Ishikawa (cell line): ENCODE data around the gene MYH15.

Source experiments
- CEBPB ChIP-seq: IDR thresholded peaks from 2 replicates; pipeline ENCODE4 v1.6.1; 2012
- CREB1 ChIP-seq: IDR thresholded peaks from 2 replicates; pipeline ENCODE4 v1.6.1; 2012; ENCODE audit warnings: low read depth
- EGR1 ChIP-seq: IDR thresholded peaks from 2 replicates; pipeline ENCODE4 v1.6.1; 2012
- EP300 ChIP-seq: IDR thresholded peaks from 2 replicates; pipeline ENCODE4 v1.6.1; 2012; ENCODE audit warnings: borderline replicate concordance
- FOXM1 ChIP-seq: IDR thresholded peaks from 2 replicates; pipeline ENCODE4 v1.6.1; 2012; ENCODE audit warnings: low read depth, borderline replicate concordance
- NFIC ChIP-seq: IDR thresholded peaks from 2 replicates; pipeline ENCODE4 v1.6.1; 2012
- RAD21 ChIP-seq: IDR thresholded peaks from 2 replicates; pipeline ENCODE4 v1.6.1; 2012; ENCODE audit warnings: low read depth
- TAF1 ChIP-seq: IDR thresholded peaks from 2 replicates; pipeline ENCODE4 v1.6.1; 2012; ENCODE audit warnings: low read depth, mild to moderate bottlenecking
- TCF12 ChIP-seq: IDR thresholded peaks from 2 replicates; pipeline ENCODE4 v1.6.1; 2012; ENCODE audit warnings: low read depth
- TEAD4 ChIP-seq: IDR thresholded peaks from 2 replicates; pipeline ENCODE4 v1.6.1; 2012
- YY1 ChIP-seq: IDR thresholded peaks from 2 replicates; pipeline ENCODE4 v1.6.1; 2012; ENCODE audit warnings: low read depth
- ZBTB7A ChIP-seq: IDR thresholded peaks from 2 replicates; pipeline ENCODE4 v1.6.1; 2012; ENCODE audit warnings: low read depth
- TF ChIP-seq, protein P1 (sequence below): IDR thresholded peaks from 2 replicates; pipeline ENCODE4 v1.6.1; 2012
- TF ChIP-seq, protein P2 (sequence below): IDR thresholded peaks from 2 replicates; pipeline ENCODE4 v1.6.1; 2012
- TF ChIP-seq, protein P3 (sequence below): IDR thresholded peaks from 2 replicates; pipeline ENCODE4 v1.6.1; 2012; ENCODE audit warnings: low read depth, mild to moderate bottlenecking

The MYH15 gene

DNA sequence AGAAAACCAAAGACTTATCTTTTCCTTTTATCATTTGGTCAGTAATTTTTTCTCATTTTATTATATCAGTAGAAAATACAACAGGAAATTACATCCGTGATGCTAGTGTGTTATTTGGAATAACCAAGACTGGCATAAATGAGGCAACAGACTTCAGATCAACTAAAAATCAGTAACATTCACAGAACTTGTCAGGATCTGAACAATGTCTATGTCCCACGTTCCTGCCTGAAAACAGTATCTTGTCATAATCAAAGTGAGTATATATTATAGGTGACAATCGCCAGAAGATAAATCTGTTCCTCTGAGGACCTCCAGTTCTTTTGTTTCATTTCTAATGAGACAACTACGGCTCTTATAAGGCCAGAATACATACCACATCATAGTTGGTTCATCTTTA, 41.8 kb downstream of the MYH15 start:
- TF ChIP-seq, protein P1, sequence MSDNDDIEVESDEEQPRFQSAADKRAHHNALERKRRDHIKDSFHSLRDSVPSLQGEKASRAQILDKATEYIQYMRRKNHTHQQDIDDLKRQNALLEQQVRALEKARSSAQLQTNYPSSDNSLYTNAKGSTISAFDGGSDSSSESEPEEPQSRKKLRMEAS = no peak
- TF ChIP-seq, protein P2, sequence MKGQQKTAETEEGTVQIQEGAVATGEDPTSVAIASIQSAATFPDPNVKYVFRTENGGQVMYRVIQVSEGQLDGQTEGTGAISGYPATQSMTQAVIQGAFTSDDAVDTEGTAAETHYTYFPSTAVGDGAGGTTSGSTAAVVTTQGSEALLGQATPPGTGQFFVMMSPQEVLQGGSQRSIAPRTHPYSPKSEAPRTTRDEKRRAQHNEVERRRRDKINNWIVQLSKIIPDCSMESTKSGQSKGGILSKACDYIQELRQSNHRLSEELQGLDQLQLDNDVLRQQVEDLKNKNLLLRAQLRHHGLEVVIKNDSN = no peak
- TF ChIP-seq TAF1 (no peak), EP300 (no peak), FOXM1 (no peak)

DNA sequence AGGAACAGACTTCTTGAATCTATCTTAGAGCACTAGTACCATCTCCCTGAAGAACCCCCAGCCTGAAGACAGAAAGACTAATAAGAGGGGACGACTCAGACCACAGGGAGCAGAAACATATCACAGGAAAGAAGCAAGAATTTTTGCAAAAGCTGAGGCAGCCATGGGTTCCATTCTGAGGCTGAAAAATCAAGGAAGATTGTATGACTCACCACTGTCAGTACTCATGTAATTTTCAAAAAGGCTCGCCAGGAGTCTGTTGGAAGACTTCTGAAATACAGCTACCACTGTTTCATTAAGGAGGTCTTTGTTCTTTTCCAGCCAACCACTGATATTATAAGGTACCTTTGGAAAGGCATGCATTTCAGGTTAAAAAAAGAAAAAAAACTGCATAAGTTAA, 47.5 kb downstream of the MYH15 start:
- TF ChIP-seq YY1 = no peak
- TF ChIP-seq, protein P1 = no peak
- no peak for TF ChIP-seq EP300
- TF ChIP-seq, protein P3, sequence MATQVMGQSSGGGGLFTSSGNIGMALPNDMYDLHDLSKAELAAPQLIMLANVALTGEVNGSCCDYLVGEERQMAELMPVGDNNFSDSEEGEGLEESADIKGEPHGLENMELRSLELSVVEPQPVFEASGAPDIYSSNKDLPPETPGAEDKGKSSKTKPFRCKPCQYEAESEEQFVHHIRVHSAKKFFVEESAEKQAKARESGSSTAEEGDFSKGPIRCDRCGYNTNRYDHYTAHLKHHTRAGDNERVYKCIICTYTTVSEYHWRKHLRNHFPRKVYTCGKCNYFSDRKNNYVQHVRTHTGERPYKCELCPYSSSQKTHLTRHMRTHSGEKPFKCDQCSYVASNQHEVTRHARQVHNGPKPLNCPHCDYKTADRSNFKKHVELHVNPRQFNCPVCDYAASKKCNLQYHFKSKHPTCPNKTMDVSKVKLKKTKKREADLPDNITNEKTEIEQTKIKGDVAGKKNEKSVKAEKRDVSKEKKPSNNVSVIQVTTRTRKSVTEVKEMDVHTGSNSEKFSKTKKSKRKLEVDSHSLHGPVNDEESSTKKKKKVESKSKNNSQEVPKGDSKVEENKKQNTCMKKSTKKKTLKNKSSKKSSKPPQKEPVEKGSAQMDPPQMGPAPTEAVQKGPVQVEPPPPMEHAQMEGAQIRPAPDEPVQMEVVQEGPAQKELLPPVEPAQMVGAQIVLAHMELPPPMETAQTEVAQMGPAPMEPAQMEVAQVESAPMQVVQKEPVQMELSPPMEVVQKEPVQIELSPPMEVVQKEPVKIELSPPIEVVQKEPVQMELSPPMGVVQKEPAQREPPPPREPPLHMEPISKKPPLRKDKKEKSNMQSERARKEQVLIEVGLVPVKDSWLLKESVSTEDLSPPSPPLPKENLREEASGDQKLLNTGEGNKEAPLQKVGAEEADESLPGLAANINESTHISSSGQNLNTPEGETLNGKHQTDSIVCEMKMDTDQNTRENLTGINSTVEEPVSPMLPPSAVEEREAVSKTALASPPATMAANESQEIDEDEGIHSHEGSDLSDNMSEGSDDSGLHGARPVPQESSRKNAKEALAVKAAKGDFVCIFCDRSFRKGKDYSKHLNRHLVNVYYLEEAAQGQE = no peak
- TF ChIP-seq NFIC = no peak
- TF ChIP-seq ZBTB7A = no peak

DNA sequence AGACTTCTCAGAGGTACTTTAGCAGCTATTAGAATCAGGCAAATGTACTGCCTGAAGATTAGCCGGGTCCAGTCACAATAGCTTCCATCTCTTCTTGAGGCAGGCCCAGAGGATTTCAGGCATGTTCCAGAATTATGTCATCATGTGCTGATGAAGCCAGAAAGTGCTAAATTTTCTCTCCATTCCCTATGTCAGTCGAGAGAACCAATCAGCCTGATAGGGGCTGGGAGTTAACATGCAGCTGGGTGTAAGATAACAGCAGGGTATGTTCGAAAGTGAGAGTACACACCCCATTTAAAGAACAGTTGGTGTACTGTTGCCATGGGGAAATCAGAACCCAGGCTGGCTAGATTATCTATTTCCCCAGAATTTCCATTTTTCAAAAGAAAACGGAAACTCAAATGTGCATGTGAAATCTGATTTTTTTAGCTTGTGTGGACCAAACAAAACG, 48.7 kb downstream of the MYH15 start:
- TF ChIP-seq EGR1 (no peak), FOXM1 (no peak), TAF1 (no peak), CREB1 (no peak), YY1 (no peak), CEBPB (no peak), EP300 (no peak), ZBTB7A (no peak), RAD21 (no peak), TEAD4 (no peak), NFIC (no peak), TCF12 (no peak)
- TF ChIP-seq, protein P2 = no peak
- TF ChIP-seq, protein P1 = no peak
- TF ChIP-seq, protein P3 = no peak

DNA sequence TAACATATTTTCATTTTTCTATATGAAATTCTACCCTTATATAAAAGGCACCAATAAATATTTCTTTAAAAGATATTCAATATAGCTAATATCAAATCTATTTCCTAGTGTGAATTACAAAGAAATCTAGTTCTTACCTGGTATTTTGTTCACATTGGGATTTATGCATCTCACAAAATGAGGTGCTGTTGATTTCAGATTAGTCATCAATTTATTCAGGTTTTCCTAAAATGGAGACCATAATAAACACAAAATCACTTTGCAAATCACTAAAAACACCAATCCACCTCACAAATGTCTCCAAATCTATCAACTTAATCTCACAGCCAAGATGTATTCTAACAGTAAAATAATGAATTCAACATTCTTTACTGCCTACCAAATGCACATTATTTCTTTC, 51.2 kb downstream of the MYH15 start:
- TF ChIP-seq FOXM1 (no peak), EGR1 (no peak), YY1 (no peak), RAD21 (no peak), TEAD4 (no peak), CREB1 (no peak), TAF1 (no peak), TCF12 (no peak), EP300 (no peak), CEBPB (no peak), ZBTB7A (no peak), NFIC (no peak)
- TF ChIP-seq, protein P3 = no peak
- TF ChIP-seq, protein P1 = no peak
- TF ChIP-seq, protein P2 = no peak
